Sigmoid colon (tissue), 4 donors: ENCODE results near the gene SDC1.

ENCODE experiments used
- EP300 ChIP-seq, 4 donors: sonication (generic); formaldehyde crosslinking; IDR thresholded peaks; one replicate each; pipeline ENCODE4 v1.6.1; 2017; ENCODE audit warnings: antibody characterized with exemption in 4 of 4
- POLR2AphosphoS5 ChIP-seq, 4 donors: sonication (generic); formaldehyde crosslinking; IDR thresholded peaks; one replicate each; pipeline ENCODE4 v1.6.1; 2017; ENCODE audit warnings: antibody characterized with exemption in 4 of 4
- TF ChIP-seq, protein P1 (sequence below), 4 experiments: fragments of 450-650 bp in 3 of 4; fragments of 200-600 bp in 1 of 4; IDR thresholded peaks; one replicate each; pipeline ENCODE4 v1.5.1; 2016 to 2019; ENCODE audit warnings: antibody characterized with exemption in 4 of 4, mild to moderate bottlenecking in 3 of 4, moderate library complexity in 2 of 4

DNA sequence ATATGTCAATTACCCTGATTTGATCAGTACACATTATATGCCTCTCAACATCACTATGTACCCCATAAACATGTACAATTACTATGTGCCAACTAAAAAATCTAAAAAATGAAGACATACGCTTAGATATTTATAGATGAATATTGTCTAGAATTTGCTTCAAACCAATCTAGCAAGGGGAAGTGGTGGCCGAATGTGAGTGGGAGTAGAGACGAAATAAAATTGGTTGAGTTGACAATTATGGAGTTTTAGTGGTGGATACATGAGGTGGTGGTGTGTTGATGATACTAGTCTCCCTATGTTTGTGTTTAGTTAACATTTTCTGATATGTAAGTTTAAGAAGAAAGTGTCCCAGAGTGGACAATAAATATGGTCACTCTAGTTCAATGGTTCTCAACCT lies 49.0 kb downstream of the SDC1 start:
- TF ChIP-seq, protein P1, sequence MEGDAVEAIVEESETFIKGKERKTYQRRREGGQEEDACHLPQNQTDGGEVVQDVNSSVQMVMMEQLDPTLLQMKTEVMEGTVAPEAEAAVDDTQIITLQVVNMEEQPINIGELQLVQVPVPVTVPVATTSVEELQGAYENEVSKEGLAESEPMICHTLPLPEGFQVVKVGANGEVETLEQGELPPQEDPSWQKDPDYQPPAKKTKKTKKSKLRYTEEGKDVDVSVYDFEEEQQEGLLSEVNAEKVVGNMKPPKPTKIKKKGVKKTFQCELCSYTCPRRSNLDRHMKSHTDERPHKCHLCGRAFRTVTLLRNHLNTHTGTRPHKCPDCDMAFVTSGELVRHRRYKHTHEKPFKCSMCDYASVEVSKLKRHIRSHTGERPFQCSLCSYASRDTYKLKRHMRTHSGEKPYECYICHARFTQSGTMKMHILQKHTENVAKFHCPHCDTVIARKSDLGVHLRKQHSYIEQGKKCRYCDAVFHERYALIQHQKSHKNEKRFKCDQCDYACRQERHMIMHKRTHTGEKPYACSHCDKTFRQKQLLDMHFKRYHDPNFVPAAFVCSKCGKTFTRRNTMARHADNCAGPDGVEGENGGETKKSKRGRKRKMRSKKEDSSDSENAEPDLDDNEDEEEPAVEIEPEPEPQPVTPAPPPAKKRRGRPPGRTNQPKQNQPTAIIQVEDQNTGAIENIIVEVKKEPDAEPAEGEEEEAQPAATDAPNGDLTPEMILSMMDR (IDR thresholded peaks at IDR 0.05), result no peak
- TF ChIP-seq POLR2AphosphoS5 (IDR thresholded peaks at IDR 0.05) (no peak), EP300 (IDR thresholded peaks at IDR 0.05) (no peak)
